ENCODE measurements around the gene FYN.
A peak's percentile ranks its signal among the peaks of the same experiment; 100 is the strongest.
"Not testable (repeated sequence)": the region's sequence is repeated elsewhere in the genome, so short reads cannot be mapped to it uniquely, and the experiment has no call there.

Gene FYN

DNA sequence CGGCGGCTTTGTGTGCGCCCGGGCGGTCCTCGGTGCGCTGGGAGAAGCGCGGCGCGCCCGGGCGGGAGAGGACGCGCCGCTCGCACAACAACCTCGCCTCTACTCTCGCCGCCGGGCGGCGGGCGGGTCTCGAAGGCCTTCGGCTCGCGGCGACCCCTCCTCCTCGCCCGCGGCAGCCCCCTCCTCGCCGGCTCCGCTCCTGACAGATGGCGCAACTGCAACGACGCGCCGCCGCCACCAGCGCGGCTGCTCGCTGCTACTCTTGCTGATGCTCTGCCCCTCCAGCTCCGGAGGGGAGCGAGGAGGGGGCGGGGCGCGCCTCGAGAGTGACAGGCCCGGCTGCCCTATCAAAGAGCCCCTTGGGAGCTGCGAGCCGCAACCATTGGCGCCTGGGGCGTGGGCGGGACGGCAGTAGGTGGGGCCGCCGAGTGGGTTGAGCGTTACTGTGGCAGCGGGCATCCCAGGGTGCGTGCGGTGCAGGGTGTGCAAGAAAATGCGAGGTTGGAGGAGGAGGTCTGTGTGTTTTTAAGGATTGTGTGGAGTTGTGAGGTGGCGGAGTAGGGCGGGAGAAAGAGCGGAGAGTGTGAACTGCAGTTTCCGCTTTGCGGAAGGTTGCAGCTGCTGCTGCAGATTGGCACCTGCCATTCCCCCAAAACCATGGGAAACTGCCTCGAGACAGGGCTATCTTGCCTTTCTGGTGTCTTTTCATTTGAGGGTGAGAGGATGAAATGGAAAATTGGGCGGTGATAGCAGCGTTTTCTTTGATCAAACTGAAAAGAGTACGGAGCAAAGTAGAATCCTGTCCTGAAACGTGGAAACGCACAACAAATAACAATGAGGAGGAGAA lies at the start of gene FYN:
FYN (minus strand) TSS at position 275 of the 847 bp plus-strand sequence. CDS start 153,401 bp downstream, outside the sequence.
- peak; percentile 96 for DNase-seq
- in situ Hi-C loops (cut with MboI; ENCODE audit: low pct_unique_long_range_greater_than_20kb, low sequenced_read_pairs) = no loop called here

GRCh38 chr6:111922454-111923297 lies 49.4 kb upstream of the FYN start:
- in situ Hi-C loops (cut with MboI; ENCODE audit: low pct_unique_long_range_greater_than_20kb, low sequenced_read_pairs) = no loop called here
- DNase-seq = no peak

DNA sequence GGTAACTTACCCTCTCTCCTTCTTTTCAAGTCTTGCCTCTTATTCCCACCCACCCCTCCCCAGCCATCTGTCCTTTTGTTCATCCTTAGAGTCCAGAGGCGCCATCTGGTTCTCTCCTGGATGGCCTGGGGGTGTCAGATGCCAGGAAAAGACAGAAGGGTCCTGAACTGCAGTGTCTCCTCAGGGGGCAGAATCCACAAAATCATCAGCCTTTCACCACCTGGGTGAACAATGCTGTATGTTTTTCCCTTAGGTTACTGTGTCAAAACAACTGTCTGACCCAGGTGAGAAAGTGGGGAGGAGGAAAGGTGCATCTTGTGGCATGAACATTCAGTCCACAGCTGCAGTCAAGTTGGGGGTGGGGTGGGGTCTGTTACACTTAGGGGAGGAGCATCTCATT lies 47.9 kb upstream of the FYN start:
- in situ Hi-C loops (cut with MboI; ENCODE audit: low pct_unique_long_range_greater_than_20kb, low sequenced_read_pairs) = no loop called here
- no peak for DNase-seq

DNA sequence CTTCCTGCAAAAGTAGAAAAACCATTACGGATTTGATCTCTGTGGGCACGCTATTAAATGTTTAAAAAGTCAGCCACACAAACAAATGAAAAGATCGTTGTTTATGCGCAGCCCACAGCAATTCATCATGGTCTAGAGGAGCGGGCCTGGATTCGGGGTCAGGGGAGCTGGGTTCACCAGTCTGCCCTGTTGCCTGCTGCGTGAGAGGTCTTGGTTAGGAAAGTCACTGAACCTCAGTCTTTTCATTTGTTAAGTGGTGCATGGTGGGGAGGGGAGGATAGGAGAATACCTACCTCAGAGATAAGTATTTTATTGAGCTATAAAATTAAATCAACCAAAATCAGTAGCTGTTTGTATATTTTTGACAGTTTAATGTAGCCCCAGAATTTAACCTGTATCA lies 47.3 kb upstream of the FYN start:
- no peak for DNase-seq
- in situ Hi-C loops (cut with MboI; ENCODE audit: low pct_unique_long_range_greater_than_20kb, low sequenced_read_pairs) = no loop called here

DNA sequence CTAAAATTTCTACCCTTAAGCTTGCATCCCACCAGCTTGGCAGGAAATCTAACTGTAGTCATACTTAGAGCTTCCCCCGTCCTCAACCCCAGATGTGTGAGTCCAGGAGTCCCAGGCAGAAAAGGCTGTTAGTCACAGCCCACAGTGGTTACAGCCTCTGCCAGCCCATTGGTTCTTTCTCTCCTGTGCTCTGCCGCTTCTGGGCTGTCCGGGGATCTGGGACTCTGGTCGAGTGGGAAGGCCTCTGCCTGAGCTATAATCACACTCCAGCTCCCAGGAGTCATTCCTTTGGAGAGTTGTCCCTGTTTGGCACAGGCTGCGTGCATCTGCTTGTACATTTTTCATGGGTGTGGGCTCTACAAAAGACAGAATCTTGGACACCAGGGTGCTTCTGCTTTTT lies 45.6 kb upstream of the FYN start:
- in situ Hi-C loops (cut with MboI; ENCODE audit: low pct_unique_long_range_greater_than_20kb, low sequenced_read_pairs) = no loop called here
- DNase-seq = no peak

- in situ Hi-C loops (cut with MboI; ENCODE audit: low pct_unique_long_range_greater_than_20kb, low sequenced_read_pairs) = no loop called here
- no peak for DNase-seq
Measured at GRCh38 chr6:111916747-111917146, 43.5 kb upstream of the FYN start.

GRCh38 chr6:111914617-111915016 lies 41.4 kb upstream of the FYN start:
- DNase-seq = no peak
- in situ Hi-C loops (cut with MboI; ENCODE audit: low pct_unique_long_range_greater_than_20kb, low sequenced_read_pairs) = no loop called here

DNA sequence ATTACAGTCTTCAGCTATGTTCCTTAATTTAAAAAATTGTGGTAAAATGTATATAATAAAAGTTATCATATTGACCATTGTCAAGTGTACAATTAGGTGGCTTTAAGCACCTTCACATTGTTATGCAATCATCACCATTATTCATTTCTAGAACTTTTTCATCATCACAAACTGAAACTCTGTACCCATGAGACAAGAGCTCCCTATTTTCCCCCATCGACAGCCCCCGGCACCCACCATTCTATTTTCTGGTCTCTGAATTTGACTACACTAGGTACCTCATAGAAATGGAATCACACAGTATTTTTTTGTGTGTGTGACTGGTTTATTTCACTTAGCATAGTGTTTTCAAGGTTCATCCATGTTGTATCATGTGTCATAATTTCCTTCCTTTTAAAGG lies 39.7 kb upstream of the FYN start:
- DNase-seq = no peak
- in situ Hi-C loops (cut with MboI; ENCODE audit: low pct_unique_long_range_greater_than_20kb, low sequenced_read_pairs) = no loop called here

DNA sequence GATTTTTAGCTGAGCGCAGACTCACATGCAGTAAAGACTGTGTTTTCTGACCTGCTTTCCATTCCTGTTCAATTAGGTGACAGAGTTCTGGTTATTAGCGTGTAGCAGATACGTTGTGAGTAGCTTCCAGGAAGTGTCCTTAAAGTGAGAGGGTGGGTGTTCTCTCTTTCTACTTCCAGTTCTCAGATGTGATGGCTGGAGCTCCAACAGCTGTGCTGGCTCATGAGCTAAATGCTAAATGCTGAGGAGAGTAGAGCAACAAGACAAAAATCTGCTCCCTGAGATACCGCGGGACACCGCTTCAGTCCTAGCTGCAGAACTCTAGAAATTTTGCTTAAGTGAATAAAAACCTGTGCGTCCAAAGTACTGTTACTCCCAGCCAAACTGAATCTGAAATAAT lies 38.2 kb upstream of the FYN start:
- in situ Hi-C loops (cut with MboI; ENCODE audit: low pct_unique_long_range_greater_than_20kb, low sequenced_read_pairs) = no loop called here
- DNase-seq = no peak

DNA sequence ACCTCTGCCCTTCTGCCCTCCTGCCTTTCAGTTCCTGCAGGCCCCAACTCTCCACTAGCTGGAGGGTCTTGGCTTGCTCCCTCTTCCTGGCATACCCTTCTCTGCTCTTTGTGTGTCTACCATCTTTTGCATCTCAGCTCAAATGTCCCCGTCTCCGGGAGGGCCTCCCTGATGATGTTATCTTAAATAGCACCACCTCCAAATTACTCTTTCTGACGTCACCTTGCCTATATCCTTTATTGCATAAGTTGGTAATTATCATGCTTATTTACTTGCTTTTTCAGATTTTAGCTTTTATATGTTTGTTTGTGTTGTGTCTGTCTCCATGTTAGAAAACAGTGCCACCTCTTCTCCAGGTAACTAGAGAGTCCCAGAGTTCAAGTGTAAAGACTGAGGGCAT lies 36.0 kb upstream of the FYN start:
- DNase-seq = no peak
- in situ Hi-C loops (cut with MboI; ENCODE audit: low pct_unique_long_range_greater_than_20kb, low sequenced_read_pairs) = no loop called here

GRCh38 chr6:111908365-111908764 lies 35.1 kb upstream of the FYN start:
- DNase-seq; in situ Hi-C loops (cut with MboI; ENCODE audit: low pct_unique_long_range_greater_than_20kb, low sequenced_read_pairs): not testable (repeated sequence)

DNA sequence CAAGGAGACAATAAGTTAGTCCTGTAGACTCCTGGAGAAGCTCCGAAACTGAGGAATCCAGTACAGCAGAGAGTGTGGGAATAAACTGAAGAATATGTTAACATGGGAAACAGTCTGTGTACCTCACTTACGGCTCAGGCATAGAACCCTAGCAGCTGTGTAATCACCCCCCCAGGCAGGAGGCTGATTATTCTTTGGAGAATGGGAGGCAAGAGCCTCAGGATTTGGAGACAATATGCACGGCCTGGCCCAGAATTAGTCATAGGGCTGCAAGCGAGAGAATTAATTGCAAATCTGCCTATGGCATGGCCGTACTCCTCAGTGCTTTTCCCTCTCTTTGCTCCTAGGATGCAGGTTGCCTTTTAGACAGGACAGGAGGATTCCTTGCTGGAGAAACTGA lies 27.5 kb upstream of the FYN start:
- in situ Hi-C loops (cut with MboI; ENCODE audit: low pct_unique_long_range_greater_than_20kb, low sequenced_read_pairs) = no loop called here
- DNase-seq = no peak

DNA sequence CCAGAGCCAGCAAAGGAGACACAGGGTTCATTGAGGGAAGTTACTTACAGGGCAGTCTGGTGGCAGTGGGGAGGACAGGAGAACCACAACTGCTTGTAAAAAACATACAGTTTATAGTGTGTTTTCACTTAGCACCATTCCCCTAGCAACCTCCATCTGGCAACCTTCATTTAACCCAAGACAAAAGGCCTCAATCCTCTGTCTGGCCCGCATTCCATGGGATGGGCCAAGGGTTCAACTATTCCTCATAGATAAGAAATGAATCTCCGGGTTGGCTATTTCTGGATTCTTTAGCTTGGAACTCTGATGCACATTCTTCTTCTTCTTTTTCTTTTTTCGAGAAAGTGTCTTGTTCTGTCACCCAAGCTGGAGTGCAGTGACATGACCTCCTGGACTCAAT lies 26.3 kb upstream of the FYN start:
- DNase-seq = no peak
- in situ Hi-C loops (cut with MboI; ENCODE audit: low pct_unique_long_range_greater_than_20kb, low sequenced_read_pairs) = no loop called here

DNA sequence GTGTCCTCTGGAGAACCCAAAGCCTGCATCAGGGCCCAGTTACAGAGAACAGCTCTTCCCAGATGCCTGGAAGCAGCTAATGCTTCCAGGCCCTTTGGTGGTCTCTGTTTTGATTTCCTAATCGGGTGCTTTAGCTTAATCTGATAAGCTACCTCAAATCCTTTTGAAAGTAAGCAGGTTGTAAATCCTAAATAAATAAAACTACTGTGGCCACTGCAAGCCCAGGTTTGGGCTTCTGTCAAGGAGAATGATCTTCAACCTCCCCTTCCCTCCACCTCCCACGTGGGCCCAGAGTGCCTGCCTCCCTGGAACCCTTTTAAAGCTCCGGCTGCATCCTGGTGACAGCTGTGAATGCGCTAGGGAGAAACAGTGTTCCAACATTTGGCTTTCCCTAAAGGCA lies 25.2 kb upstream of the FYN start:
- in situ Hi-C loops (cut with MboI; ENCODE audit: low pct_unique_long_range_greater_than_20kb, low sequenced_read_pairs) = no loop called here
- DNase-seq = no peak

- in situ Hi-C loops (cut with MboI; ENCODE audit: low pct_unique_long_range_greater_than_20kb, low sequenced_read_pairs) = no loop called here
- DNase-seq = no peak
Measured at GRCh38 chr6:111894951-111895350, 21.7 kb upstream of the FYN start.

GRCh38 chr6:111894272-111894671 lies 21.0 kb upstream of the FYN start:
- in situ Hi-C loops (cut with MboI; ENCODE audit: low pct_unique_long_range_greater_than_20kb, low sequenced_read_pairs) = no loop called here
- DNase-seq = no peak

DNA sequence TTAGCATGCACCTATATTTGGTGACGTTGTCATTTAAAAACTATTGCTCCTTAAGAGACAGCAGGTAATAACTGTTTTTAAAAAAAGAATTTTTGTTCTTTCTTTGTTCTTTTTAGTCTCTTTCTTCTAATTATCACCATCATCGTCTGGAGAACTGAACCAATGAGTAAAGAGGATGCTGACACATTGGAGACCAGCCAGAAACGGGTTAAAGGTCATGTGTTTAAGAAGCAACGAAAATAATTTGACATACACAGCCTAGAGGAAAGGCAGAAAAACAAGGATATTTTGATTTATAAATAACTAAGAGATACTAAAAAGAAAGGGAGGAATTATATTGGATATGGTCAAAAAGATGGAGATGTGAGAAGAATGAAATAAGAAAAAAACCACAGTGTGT lies 19.2 kb upstream of the FYN start:
- in situ Hi-C loops (cut with MboI; ENCODE audit: low pct_unique_long_range_greater_than_20kb, low sequenced_read_pairs) = no loop called here
- DNase-seq = no peak

GRCh38 chr6:111890988-111891387 lies 17.7 kb upstream of the FYN start:
- no peak for DNase-seq
- in situ Hi-C loops (cut with MboI; ENCODE audit: low pct_unique_long_range_greater_than_20kb, low sequenced_read_pairs) = no loop called here

DNA sequence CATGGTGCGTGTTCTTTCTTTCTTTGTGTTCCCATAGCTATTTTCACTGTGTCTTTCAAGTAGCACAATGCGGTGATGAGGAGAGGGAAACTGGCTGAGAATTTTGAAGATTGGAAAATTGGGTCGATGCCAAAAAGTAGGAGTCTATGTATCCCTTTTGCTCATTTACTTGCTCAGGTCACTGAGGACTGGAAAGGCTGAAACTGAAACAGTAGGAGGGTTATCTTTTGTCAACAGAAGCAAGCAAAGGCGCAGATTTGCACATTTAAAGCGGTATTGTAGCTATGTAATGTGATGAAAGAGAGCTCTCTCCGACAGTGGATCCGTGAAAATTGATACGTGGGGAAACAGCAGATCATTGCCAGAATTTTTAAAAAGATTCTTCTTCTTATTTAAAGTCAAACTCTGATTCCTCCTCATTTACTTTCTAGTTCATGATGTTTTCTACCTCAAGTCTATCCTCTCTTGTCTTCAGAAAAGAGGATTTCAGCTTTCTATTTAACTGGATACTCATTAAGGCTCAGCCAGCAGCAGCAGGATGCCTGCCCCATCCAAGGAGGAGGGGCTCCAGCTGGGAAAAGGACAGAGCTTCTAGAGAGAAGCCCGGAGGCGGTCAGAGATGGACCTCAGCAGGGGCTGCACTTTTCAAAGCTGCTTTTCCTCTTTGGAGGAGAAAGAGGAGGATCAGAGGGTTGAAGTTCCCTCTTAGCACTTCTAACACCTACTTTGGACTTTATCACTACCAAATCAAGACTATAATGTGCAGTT lies 15.9 kb upstream of the FYN start:
- in situ Hi-C loops (cut with MboI; ENCODE audit: low pct_unique_long_range_greater_than_20kb, low sequenced_read_pairs) = no loop called here
- DNase-seq = no peak

DNA sequence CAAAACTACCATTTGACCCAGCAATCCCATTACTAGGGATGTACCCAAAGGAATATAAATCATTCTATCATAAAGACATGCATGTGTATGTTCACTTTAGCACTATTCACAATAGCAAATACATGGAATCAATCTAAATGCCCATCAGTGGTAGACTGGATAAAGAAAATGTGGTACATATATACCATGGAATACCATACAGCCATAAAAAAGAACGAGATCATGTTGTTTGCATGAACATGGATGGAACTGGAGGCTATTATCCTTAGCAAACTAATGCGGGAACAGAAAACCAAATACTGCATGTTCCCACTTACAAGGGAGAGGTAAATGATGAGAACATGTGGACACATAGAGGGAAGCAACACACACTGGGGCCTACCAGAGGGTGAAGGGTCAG lies 13.5 kb upstream of the FYN start:
- in situ Hi-C loops (cut with MboI; ENCODE audit: low pct_unique_long_range_greater_than_20kb, low sequenced_read_pairs); DNase-seq: not testable (repeated sequence)
